IMR-90 (cell line): ENCODE results near the gene EPS8. TPM values are rescaled to one million over a fixed set of nuclear protein-coding genes. Genes with fewer than 3 reads are reported as not detected.

Experiments
- ATAC-seq: fragments of 200-7000 bp; cut with Tn5 transposase; 2 replicates; pipeline ENCODE4 v1.9.1; 2020; ENCODE audit warnings: low read depth, mild to moderate bottlenecking, moderate library complexity
- BruUV-seq: library from RNA; stranded (reverse); fragments of 400-500 nt; replicated peaks from 2 replicates; lab custom pipeline; 2021; lab: Mats Ljungman, UMichigan
- CTCF ChIA-PET: fragments of 300-600 bp; formaldehyde crosslinking; extraction: SDS; loops from one replicate; lab custom pipeline; 2021; ENCODE audit warnings: antibody characterized with exemption; lab: Yijun Ruan, JAX
- POLR2A ChIA-PET: fragments of 300-600 bp; sonication (Branson Sonifier 250); formaldehyde crosslinking; loops from one replicate; lab custom pipeline; 2022; ENCODE audit warnings: antibody characterized with exemption; ENCODE audit not compliant: unreplicated experiment; lab: Charles Lee
- DNase-seq: peaks from one replicate; pipeline ENCODE4 v3.0.0; 2013
- H2AFZ ChIP-seq: replicated peaks from 2 replicates; pipeline ENCODE3; 2013; ENCODE audit warnings: low read length, mild to moderate bottlenecking; ENCODE audit not compliant: poor library complexity
- H2AK5ac ChIP-seq: 2 replicates; pipeline ENCODE4 v1.6.1; 2013; ENCODE audit warnings: low read depth, low read length, inconsistent platforms
- H2AK9ac ChIP-seq: replicated peaks from 2 replicates; pipeline ENCODE3; 2013; ENCODE audit warnings: mild to moderate bottlenecking, low read depth, low read length, moderate library complexity; ENCODE audit not compliant: poor library complexity
- H2BK120ac ChIP-seq: 2 replicates; pipeline ENCODE4 v1.6.1; 2013; ENCODE audit warnings: low read depth, low read length, inconsistent platforms
- H2BK15ac ChIP-seq: 3 replicates; pipeline ENCODE4 v1.6.1; 2013; ENCODE audit warnings: low read depth, low read length, inconsistent platforms
- H2BK20ac ChIP-seq: 2 replicates; pipeline ENCODE4 v1.6.1; 2013; ENCODE audit warnings: low read depth, mild to moderate bottlenecking, inconsistent platforms, low read length, moderate library complexity
- H2BK5ac ChIP-seq: 2 replicates; pipeline ENCODE4 v1.6.1; 2013; ENCODE audit warnings: mild to moderate bottlenecking, low read depth, low read length, inconsistent platforms; ENCODE audit not compliant: poor library complexity, severe bottlenecking
- H3K14ac ChIP-seq: replicated peaks from 2 replicates; pipeline ENCODE4 v1.6.1; 2013; ENCODE audit warnings: low read depth, low read length, inconsistent platforms
- H3K18ac ChIP-seq: 2 replicates; pipeline ENCODE4 v1.6.1; 2013; ENCODE audit warnings: low read depth, low read length, control low read depth
- H3K23ac ChIP-seq: 2 replicates; pipeline ENCODE4 v1.6.1; 2013; ENCODE audit warnings: low read depth, low read length, inconsistent platforms
- H3K27ac ChIP-seq: 2 replicates; pipeline ENCODE4 v1.5.1; 2013; ENCODE audit warnings: mild to moderate bottlenecking, control low read depth, low read length; ENCODE audit not compliant: insufficient read depth
- H3K27me3 ChIP-seq: 2 replicates; pipeline ENCODE4 v1.6.1; 2013; ENCODE audit warnings: low read length; ENCODE audit not compliant: control insufficient read depth, insufficient read depth
- H3K36me3 ChIP-seq: 2 replicates; pipeline ENCODE4 v1.6.1; 2013; ENCODE audit warnings: low read length, mixed read lengths; ENCODE audit not compliant: control insufficient read depth, insufficient read depth
- H3K4ac ChIP-seq: 2 replicates; pipeline ENCODE4 v1.6.1; 2013; ENCODE audit warnings: low read depth, low read length, inconsistent platforms
- H3K4me1 ChIP-seq: 2 replicates; pipeline ENCODE4 v1.6.1; 2013; ENCODE audit warnings: low read length, mixed read lengths; ENCODE audit not compliant: control insufficient read depth, insufficient read depth
- H3K4me2 ChIP-seq: 2 replicates; pipeline ENCODE4 v1.6.1; 2013; ENCODE audit warnings: low read depth, mild to moderate bottlenecking, control low read depth, low read length, moderate library complexity
- H3K4me3 ChIP-seq: 2 replicates; pipeline ENCODE4 v1.5.1; 2013; ENCODE audit warnings: low read depth, mild to moderate bottlenecking, control low read depth, low read length, moderate library complexity; ENCODE audit not compliant: insufficient read depth
- H3K56ac ChIP-seq: 2 replicates; pipeline ENCODE4 v1.6.1; 2013; ENCODE audit warnings: low read length, inconsistent platforms; ENCODE audit not compliant: insufficient read depth; ENCODE audit errors: extremely low read depth
- H3K79me1 ChIP-seq, 2 experiments: 2 replicates each; pipeline ENCODE4 v1.6.1; 2013; ENCODE audit warnings: low read length in 2 of 2, inconsistent platforms in 1 of 2, low read depth in 1 of 2
- H3K9ac ChIP-seq: 2 replicates; pipeline ENCODE4 v1.6.1; 2013; ENCODE audit warnings: low read depth, low read length, control low read depth
- H3K9me1 ChIP-seq: 2 replicates; pipeline ENCODE4 v1.6.1; 2013; ENCODE audit warnings: low read length, inconsistent platforms; ENCODE audit not compliant: insufficient read depth
- H3K9me3 ChIP-seq: 2 replicates; pipeline ENCODE4 v1.6.1; 2013; ENCODE audit warnings: low read length; ENCODE audit not compliant: control insufficient read depth, insufficient read depth
- H4K20me1 ChIP-seq: 2 replicates; pipeline ENCODE4 v1.6.1; 2013; ENCODE audit warnings: low read length, inconsistent platforms; ENCODE audit not compliant: insufficient read depth
- H4K5ac ChIP-seq: 2 replicates; pipeline ENCODE4 v1.6.1; 2013; ENCODE audit warnings: mild to moderate bottlenecking, low read depth, low read length, control low read depth
- H4K8ac ChIP-seq, 2 experiments: 2 replicates each; pipeline ENCODE4 v1.6.1; 2013; ENCODE audit warnings: low read depth in 2 of 2, low read length in 2 of 2, control low read depth in 1 of 2, inconsistent platforms in 1 of 2
- H4K91ac ChIP-seq: 2 replicates; pipeline ENCODE4 v1.6.1; 2013; ENCODE audit warnings: low read depth, low read length, inconsistent platforms; ENCODE audit not compliant: insufficient read depth
- BHLHE40 ChIP-seq: fragments of 150-350 bp; IDR thresholded peaks from 2 replicates; pipeline ENCODE4 v1.6.1; 2016; ENCODE audit warnings: mild to moderate bottlenecking, low read depth, low read length
- CHD1 ChIP-seq: IDR thresholded peaks from 2 replicates; pipeline ENCODE4 v1.6.1; 2012; ENCODE audit warnings: low read depth, low read length, improper control_type of control experiment
- CTCF ChIP-seq: conservative IDR thresholded peaks from 2 replicates; pipeline ENCODE4 v1.5.1; 2012; ENCODE audit warnings: mild to moderate bottlenecking, low read depth, low read length, improper control_type of control experiment
- FOS ChIP-seq: fragments of 150-350 bp; IDR thresholded peaks from 2 replicates; pipeline ENCODE4 v1.6.1; 2016; ENCODE audit warnings: low read depth, low read length
- MAFK ChIP-seq: IDR thresholded peaks from 2 replicates; pipeline ENCODE4 v1.6.1; 2012; ENCODE audit warnings: low read depth, low read length, improper control_type of control experiment
- MAZ ChIP-seq: IDR thresholded peaks from 2 replicates; pipeline ENCODE4 v1.6.1; 2012; ENCODE audit warnings: low read depth, mild to moderate bottlenecking, low read length, improper control_type of control experiment, moderate library complexity, borderline replicate concordance
- RAD21 ChIP-seq: IDR thresholded peaks from 2 replicates; pipeline ENCODE4 v1.6.1; 2012; ENCODE audit warnings: low read length, improper control_type of control experiment
- RCOR1 ChIP-seq: IDR thresholded peaks from 2 replicates; pipeline ENCODE4 v1.6.1; 2012; ENCODE audit warnings: mild to moderate bottlenecking, low read length, improper control_type of control experiment; ENCODE audit not compliant: insufficient replicate concordance
- RFX5 ChIP-seq: IDR thresholded peaks from 2 replicates; pipeline ENCODE4 v1.8.0; 2012; ENCODE audit warnings: low read depth, mild to moderate bottlenecking, low read length, moderate library complexity
- WGBS, 2 experiments: methylation state at CpG; one replicate each; pipeline versions ENCODE4 v1.1.5 to v1.1.7; 2013; ENCODE audit warnings: missing lambda C conversion rate in 2 of 2; ENCODE audit not compliant: insufficient read length in 1 of 2; ENCODE audit errors: extremely low coverage in 2 of 2; 5-methylcytosine and 5-hydroxymethylcytosine counted together
- dilution Hi-C: fragments of 300-500 bp; cut with HindIII; formaldehyde crosslinking; loops from one replicate; pipeline ENCODE4 v1.14.3; 2018; ENCODE audit warnings: low sequenced_read_pairs; ENCODE audit not compliant: unreplicated experiment
- in situ Hi-C: fragments of 300-500 bp; cut with MboI; formaldehyde crosslinking; loops from 3 replicates; pipeline ENCODE4 v1.14.3; 2019; ENCODE audit warnings: low sequenced_read_pairs, inconsistent platforms, mixed read lengths
- intact Hi-C: fragments of 100-400 bp; cut with micrococcal nuclease; formaldehyde crosslinking; loops from 2 replicates; pipeline ENCODE4 v1.10.0; 2022
- polyA plus RNA-seq, 3 experiments: library from polyadenylated mRNA; depleted of rRNA; stranded (reverse); fragments of >200 nt; gene quantifications; 2 replicates each; pipeline ENCODE4 v1.2.3, GENCODE V29; 2012; ENCODE audit warnings: low replicate concordance in 1 of 3
- total RNA-seq: library from RNA; depleted of rRNA; stranded (reverse); fragments of >200 nt; gene quantifications from 2 replicates; pipeline ENCODE4 v1.2.3, GENCODE V29; 2012
- TF ChIP-seq, protein P1 (sequence below): fragments of 150-350 bp; IDR thresholded peaks from 2 replicates; pipeline ENCODE4 v1.6.1; 2016; ENCODE audit warnings: low read depth, mild to moderate bottlenecking, low read length, moderate library complexity, borderline replicate concordance
- TF ChIP-seq, protein P2 (sequence below): fragments of 150-350 bp; IDR thresholded peaks from 2 replicates; pipeline ENCODE4 v1.6.1; 2017; ENCODE audit warnings: mild to moderate bottlenecking, antibody characterized with exemption, low read length, low read depth

Gene EPS8
- total and polyA plus RNA-seq, 2 of the 4 experiments (the other 2 are of a cell fraction), result 45.1 to 104 TPM

DNA sequence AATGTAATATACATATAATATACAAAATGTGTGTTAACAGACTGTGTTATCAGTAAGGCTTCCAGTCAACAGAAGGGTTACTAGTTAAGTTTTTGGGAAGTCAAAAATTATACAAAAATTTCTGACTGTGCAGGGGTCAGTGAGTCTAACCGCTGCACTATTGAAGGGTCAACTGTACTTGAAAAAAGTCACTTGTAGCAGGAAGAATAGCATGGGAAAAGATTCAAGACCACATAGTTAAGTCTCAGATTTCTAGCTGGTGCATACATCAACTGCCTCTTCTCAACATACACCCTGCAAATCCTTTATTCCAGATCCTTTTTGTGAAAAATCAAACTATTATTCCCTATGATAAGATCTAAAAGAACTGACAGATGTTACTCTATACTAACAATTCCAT is 5.9 kb downstream of the EPS8 start:
- peaks cover 13% of the 10 kb centered on the region for H3K4me1 ChIP-seq
- no peak overlapping the region for H3K18ac ChIP-seq
- dilution Hi-C loops (no loop called here), in situ Hi-C loops (no loop called here), intact Hi-C loops (loop anchor here (10.0 kb wide), 1 partner anchor 248 kb away; no protein-coding TSS in a partner anchor)
- H2BK20ac ChIP-seq, result no peak overlapping the region
- no peaks in the 10 kb centered on the region for H3K27me3 ChIP-seq
- peaks cover 4% of the 10 kb centered on the region; the same call in 1 of the 2 replicates for H4K20me1 ChIP-seq
- ATAC-seq, result no peak
- no peak overlapping the region for H2AK5ac ChIP-seq
- H3K9me1 ChIP-seq, result peaks cover 7% of the 10 kb centered on the region
- TF ChIP-seq, protein P1, sequence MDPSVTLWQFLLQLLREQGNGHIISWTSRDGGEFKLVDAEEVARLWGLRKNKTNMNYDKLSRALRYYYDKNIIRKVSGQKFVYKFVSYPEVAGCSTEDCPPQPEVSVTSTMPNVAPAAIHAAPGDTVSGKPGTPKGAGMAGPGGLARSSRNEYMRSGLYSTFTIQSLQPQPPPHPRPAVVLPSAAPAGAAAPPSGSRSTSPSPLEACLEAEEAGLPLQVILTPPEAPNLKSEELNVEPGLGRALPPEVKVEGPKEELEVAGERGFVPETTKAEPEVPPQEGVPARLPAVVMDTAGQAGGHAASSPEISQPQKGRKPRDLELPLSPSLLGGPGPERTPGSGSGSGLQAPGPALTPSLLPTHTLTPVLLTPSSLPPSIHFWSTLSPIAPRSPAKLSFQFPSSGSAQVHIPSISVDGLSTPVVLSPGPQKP, result no peak
- no peak for TF ChIP-seq BHLHE40
- TF ChIP-seq, protein P2, sequence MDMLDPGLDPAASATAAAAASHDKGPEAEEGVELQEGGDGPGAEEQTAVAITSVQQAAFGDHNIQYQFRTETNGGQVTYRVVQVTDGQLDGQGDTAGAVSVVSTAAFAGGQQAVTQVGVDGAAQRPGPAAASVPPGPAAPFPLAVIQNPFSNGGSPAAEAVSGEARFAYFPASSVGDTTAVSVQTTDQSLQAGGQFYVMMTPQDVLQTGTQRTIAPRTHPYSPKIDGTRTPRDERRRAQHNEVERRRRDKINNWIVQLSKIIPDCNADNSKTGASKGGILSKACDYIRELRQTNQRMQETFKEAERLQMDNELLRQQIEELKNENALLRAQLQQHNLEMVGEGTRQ, result no peak
- TF ChIP-seq RAD21, result no peak
- TF ChIP-seq MAFK, result no peak
- no peak for TF ChIP-seq MAZ
- no peak for TF ChIP-seq FOS
- TF ChIP-seq RFX5, result no peak
- no peak for TF ChIP-seq RCOR1
- no peak for TF ChIP-seq CTCF
- TF ChIP-seq CHD1, result no peak
- H3K79me1 ChIP-seq, result peaks cover 12 to 41% of the 10 kb centered on the region in 2 experiments
- no peak overlapping the region for H2BK5ac ChIP-seq
- H3K4me3 ChIP-seq, result no peak overlapping the region
- no peaks in the 10 kb centered on the region; the same call in 1 of the 2 replicates for H3K36me3 ChIP-seq
- H3K27ac ChIP-seq, result no peak overlapping the region
- H2AK9ac ChIP-seq, result no peak overlapping the region
- no peak overlapping the region for H2AFZ ChIP-seq
- no peak for DNase-seq
- no peak overlapping the region for H3K56ac ChIP-seq
- POLR2A ChIA-PET, result no interaction called here
- CTCF ChIA-PET, result no interaction called here
- H2BK120ac ChIP-seq, result no peak overlapping the region
- H2BK15ac ChIP-seq, result no peak overlapping the region
- H3K4ac ChIP-seq, result no peak overlapping the region
- no peak overlapping the region for H4K8ac ChIP-seq
- no peaks in the 10 kb centered on the region for H3K9me3 ChIP-seq
- no peak overlapping the region for H3K4me2 ChIP-seq
- H4K91ac ChIP-seq, result no peak overlapping the region
- WGBS, 2 experiments, result no CpG with 5 or more reads among the region's 1 CpG
- H3K14ac ChIP-seq, result no peak overlapping the region
- no peak overlapping the region for H4K5ac ChIP-seq
- no peak overlapping the region for H3K9ac ChIP-seq
- H3K23ac ChIP-seq, result no peak overlapping the region
- no TSS peak for BruUV-seq
